ENCODE data around the gene BTNL9. TPM values are rescaled to one million over a fixed set of nuclear protein-coding genes. Genes with fewer than 3 reads are reported as not detected.
A peak's percentile ranks its signal among the peaks of the same experiment; 100 is the strongest.
"Not testable (repeated sequence)": the region's sequence is repeated elsewhere in the genome, so short reads cannot be mapped to it uniquely, and the experiment has no call there.

The BTNL9 gene
- polyA plus RNA-seq (2013, experiment 1 of 2): 0.51 TPM
- 0.41 TPM for polyA plus RNA-seq (2013, experiment 2 of 2)

- no peaks in the 10 kb centered on the region for H3K79me1 ChIP-seq (ENCODE audit: low read length)
- H3K56ac ChIP-seq (ENCODE audit: low read length): no peak within 1 kb of the TSS
- no peaks in the 10 kb centered on the region for H3K79me2 ChIP-seq (ENCODE audit: control insufficient read depth, insufficient read depth, low read length)
- no peak within 1 kb of the TSS for H4K5ac ChIP-seq (ENCODE audit: low read length)
- H3K9ac ChIP-seq (ENCODE audit: low read length): no peak within 1 kb of the TSS
- H2AK5ac ChIP-seq (ENCODE audit: low read length): no peak within 1 kb of the TSS
- no peak within 1 kb of the TSS for H3K4ac ChIP-seq (ENCODE audit: low read depth, low read length)
- H4K8ac ChIP-seq (ENCODE audit: low read depth, low read length): no peak within 1 kb of the TSS
- no peak within 1 kb of the TSS for H2BK15ac ChIP-seq (replicated peaks; ENCODE audit: low read depth)
- no peak within 1 kb of the TSS for H3K23ac ChIP-seq (ENCODE audit: low read length)
- no peak within 1 kb of the TSS for H2BK120ac ChIP-seq (ENCODE audit: low read depth, low read length)
- no peak within 1 kb of the TSS for H3K4me3 ChIP-seq (ENCODE audit: low read length)
- no CpG with 5 or more reads among the region's 17 CpGs for WGBS (ENCODE audit: extremely low coverage, insufficient coverage, low lambda C conversion rate)
- H3K4me1 ChIP-seq (ENCODE audit: control insufficient read depth, low read depth, low read length): no peaks in the 10 kb centered on the region
- no peak for DNase-seq
- H2BK5ac ChIP-seq (ENCODE audit: low read length): no peak within 1 kb of the TSS
- H3K18ac ChIP-seq (ENCODE audit: low read length): no peak within 1 kb of the TSS
- no peak within 1 kb of the TSS for H3K27ac ChIP-seq (ENCODE audit: low read depth, low read length)
- no peaks in the 10 kb centered on the region for H3K36me3 ChIP-seq (ENCODE audit: control insufficient read depth, insufficient read depth, low read length)
- no peaks in the 10 kb centered on the region for H3K27me3 ChIP-seq (ENCODE audit: insufficient read depth, low read length, poor library complexity)
- H3K4me2 ChIP-seq (ENCODE audit: low read length): no peak within 1 kb of the TSS
Observed at GRCh38 chr5:181039931-181040630, at the start of gene BTNL9. Gene BTNL9 (plus strand): TSS chr5:181040266. CDS start chr5:181045490, 5,224 bp downstream.

DNA sequence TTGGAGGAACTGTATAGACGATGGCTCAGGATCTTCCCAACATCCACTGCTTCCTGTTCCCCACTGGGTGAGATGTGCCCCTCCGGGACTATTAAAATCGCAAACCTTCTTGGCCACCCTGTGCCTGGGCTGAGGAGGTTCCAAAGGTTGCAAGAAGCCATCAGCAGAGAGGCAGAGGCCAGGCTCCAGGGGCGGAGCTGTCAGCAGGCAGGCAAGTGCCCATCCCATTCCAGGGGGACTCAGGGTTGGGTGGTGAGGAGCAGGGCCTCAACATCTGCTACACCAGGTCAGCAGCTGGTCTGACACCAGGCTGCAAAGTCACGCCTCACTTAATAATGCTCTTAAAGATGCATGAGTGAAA lies 49.2 kb upstream of the BTNL9 start:
- Histone ChIP-seq H2BK5ac (ENCODE audit: low read length) (no peak overlapping the region), H3K36me3 (ENCODE audit: control insufficient read depth, insufficient read depth, low read length) (no peaks in the 10 kb centered on the region), H2BK120ac (ENCODE audit: low read depth, low read length) (no peak overlapping the region), H3K4ac (ENCODE audit: low read depth, low read length) (no peak overlapping the region), H3K23ac (ENCODE audit: low read length) (no peak overlapping the region), H3K4me2 (ENCODE audit: low read length) (no peak overlapping the region), H3K18ac (ENCODE audit: low read length) (no peak overlapping the region), H3K79me1 (ENCODE audit: low read length) (no peaks in the 10 kb centered on the region), H4K5ac (ENCODE audit: low read length) (no peak overlapping the region), H3K56ac (ENCODE audit: low read length) (no peak overlapping the region), H3K79me2 (ENCODE audit: control insufficient read depth, insufficient read depth, low read length) (no peaks in the 10 kb centered on the region), H3K9ac (ENCODE audit: low read length) (no peak overlapping the region), H2BK15ac (replicated peaks; ENCODE audit: low read depth) (no peak overlapping the region), H3K27me3 (ENCODE audit: insufficient read depth, low read length, poor library complexity) (no peaks in the 10 kb centered on the region), H3K4me1 (ENCODE audit: control insufficient read depth, low read depth, low read length) (no peaks in the 10 kb centered on the region), H2AK5ac (ENCODE audit: low read length) (no peak overlapping the region), H3K4me3 (ENCODE audit: low read length) (no peak overlapping the region), H3K27ac (ENCODE audit: low read depth, low read length) (no peak overlapping the region), H4K8ac (ENCODE audit: low read depth, low read length) (no peak overlapping the region)
- DNase-seq: no peak
- WGBS (ENCODE audit: extremely low coverage, insufficient coverage, low lambda C conversion rate): no CpG with 5 or more reads among the region's 5 CpGs

DNA sequence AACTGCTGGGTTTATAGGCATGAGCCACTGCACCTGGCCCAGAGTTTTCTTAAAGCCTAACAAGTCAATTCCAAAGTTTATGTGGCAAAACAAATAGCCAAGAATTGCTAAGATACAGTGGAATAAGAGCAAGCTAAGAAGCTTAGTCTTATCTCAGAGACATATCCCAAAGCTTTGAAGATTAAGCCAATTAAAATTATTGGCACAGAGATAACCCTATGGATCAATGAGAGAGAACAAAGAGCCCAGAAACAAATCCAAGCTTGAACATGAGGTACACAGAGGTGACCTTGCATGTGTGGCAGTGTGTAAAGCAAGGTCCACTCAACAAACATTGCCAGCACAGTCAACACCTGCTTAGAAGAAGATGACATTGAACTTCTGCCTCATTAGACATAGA lies 38.1 kb upstream of the BTNL9 start:
- Histone ChIP-seq H2AK5ac (ENCODE audit: low read length) (no peak overlapping the region), H3K23ac (ENCODE audit: low read length) (no peak overlapping the region), H2BK15ac (replicated peaks; ENCODE audit: low read depth) (no peak overlapping the region), H3K4ac (ENCODE audit: low read depth, low read length) (no peak overlapping the region), H3K18ac (ENCODE audit: low read length) (no peak overlapping the region), H3K79me1 (ENCODE audit: low read length) (no peaks in the 10 kb centered on the region), H3K79me2 (ENCODE audit: control insufficient read depth, insufficient read depth, low read length) (no peaks in the 10 kb centered on the region), H4K8ac (ENCODE audit: low read depth, low read length) (no peak overlapping the region), H2BK5ac (ENCODE audit: low read length) (no peak overlapping the region), H4K5ac (ENCODE audit: low read length) (no peak overlapping the region), H3K4me2 (ENCODE audit: low read length) (no peak overlapping the region), H3K4me1 (ENCODE audit: control insufficient read depth, low read depth, low read length) (no peaks in the 10 kb centered on the region), H2BK120ac (ENCODE audit: low read depth, low read length) (no peak overlapping the region), H3K27ac (ENCODE audit: low read depth, low read length) (no peak overlapping the region), H3K56ac (ENCODE audit: low read length) (no peak overlapping the region), H3K27me3 (ENCODE audit: insufficient read depth, low read length, poor library complexity) (no peaks in the 10 kb centered on the region), H3K4me3 (ENCODE audit: low read length) (no peak overlapping the region), H3K36me3 (ENCODE audit: control insufficient read depth, insufficient read depth, low read length) (no peaks in the 10 kb centered on the region), H3K9ac (ENCODE audit: low read length) (no peak overlapping the region)
- DNase-seq: no peak

DNA sequence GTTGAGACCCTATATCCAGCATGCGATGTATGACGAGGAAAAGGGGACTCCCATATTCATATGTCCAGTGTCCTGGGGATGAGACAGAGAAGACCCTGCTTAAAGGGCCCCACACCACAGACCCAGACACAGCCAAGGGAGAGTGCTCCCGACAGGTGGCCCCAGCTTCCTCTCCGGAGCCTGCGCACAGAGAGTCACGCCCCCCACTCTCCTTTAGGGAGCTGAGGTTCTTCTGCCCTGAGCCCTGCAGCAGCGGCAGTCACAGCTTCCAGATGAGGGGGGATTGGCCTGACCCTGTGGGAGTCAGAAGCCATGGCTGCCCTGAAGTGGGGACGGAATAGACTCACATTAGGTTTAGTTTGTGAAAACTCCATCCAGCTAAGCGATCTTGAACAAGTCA lies 34.3 kb upstream of the BTNL9 start:
- Histone ChIP-seq H3K4me2 (ENCODE audit: low read length) (no peak overlapping the region), H2AK5ac (ENCODE audit: low read length) (no peak overlapping the region), H3K27ac (ENCODE audit: low read depth, low read length) (no peak overlapping the region), H2BK5ac (ENCODE audit: low read length) (no peak overlapping the region), H3K27me3 (ENCODE audit: insufficient read depth, low read length, poor library complexity) (no peaks in the 10 kb centered on the region), H4K8ac (ENCODE audit: low read depth, low read length) (no peak overlapping the region), H3K79me2 (ENCODE audit: control insufficient read depth, insufficient read depth, low read length) (no peaks in the 10 kb centered on the region), H3K4ac (ENCODE audit: low read depth, low read length) (no peak overlapping the region), H2BK15ac (replicated peaks; ENCODE audit: low read depth) (no peak overlapping the region), H3K4me1 (ENCODE audit: control insufficient read depth, low read depth, low read length) (no peaks in the 10 kb centered on the region), H4K5ac (ENCODE audit: low read length) (no peak overlapping the region), H3K4me3 (ENCODE audit: low read length) (no peak overlapping the region), H3K9ac (ENCODE audit: low read length) (no peak overlapping the region), H3K79me1 (ENCODE audit: low read length) (no peaks in the 10 kb centered on the region), H3K36me3 (ENCODE audit: control insufficient read depth, insufficient read depth, low read length) (no peaks in the 10 kb centered on the region), H3K18ac (ENCODE audit: low read length) (no peak overlapping the region), H3K23ac (ENCODE audit: low read length) (no peak overlapping the region), H2BK120ac (ENCODE audit: low read depth, low read length) (no peak overlapping the region), H3K56ac (ENCODE audit: low read length) (no peak overlapping the region)
- no peak for DNase-seq
- no CpG with 5 or more reads among the region's 9 CpGs for WGBS (ENCODE audit: extremely low coverage, insufficient coverage, low lambda C conversion rate)

DNA sequence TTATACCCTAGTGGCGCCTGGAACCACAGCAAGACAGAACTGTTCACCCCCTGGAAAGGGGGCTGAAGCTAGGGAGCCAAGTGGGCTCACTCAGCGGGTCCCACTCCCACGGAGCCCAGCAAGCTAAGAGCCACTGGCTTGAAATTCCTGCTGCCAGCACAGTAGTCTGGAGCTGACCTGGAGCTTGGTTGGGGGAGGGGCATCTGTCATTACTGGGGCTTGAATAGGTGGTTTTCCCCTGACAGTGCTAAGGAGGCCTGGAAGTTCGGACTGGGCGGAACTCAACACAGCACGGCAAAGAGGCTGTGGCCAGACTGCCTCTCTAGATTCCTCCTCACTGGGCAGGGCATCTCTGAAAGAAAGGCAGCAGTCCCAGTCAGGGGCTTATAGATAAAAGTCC lies 31.9 kb upstream of the BTNL9 start:
- Histone ChIP-seq H3K36me3 (ENCODE audit: control insufficient read depth, insufficient read depth, low read length) (no peaks in the 10 kb centered on the region), H3K9ac (ENCODE audit: low read length) (no peak overlapping the region), H3K18ac (ENCODE audit: low read length) (no peak overlapping the region), H3K79me1 (ENCODE audit: low read length) (no peaks in the 10 kb centered on the region), H2AK5ac (ENCODE audit: low read length) (no peak overlapping the region), H3K4me2 (ENCODE audit: low read length) (no peak overlapping the region), H3K4ac (ENCODE audit: low read depth, low read length) (no peak overlapping the region), H2BK5ac (ENCODE audit: low read length) (no peak overlapping the region), H3K56ac (ENCODE audit: low read length) (no peak overlapping the region), H4K5ac (ENCODE audit: low read length) (no peak overlapping the region), H3K27ac (ENCODE audit: low read depth, low read length) (no peak overlapping the region), H2BK15ac (replicated peaks; ENCODE audit: low read depth) (no peak overlapping the region), H3K79me2 (ENCODE audit: control insufficient read depth, insufficient read depth, low read length) (no peaks in the 10 kb centered on the region), H3K23ac (ENCODE audit: low read length) (no peak overlapping the region), H4K8ac (ENCODE audit: low read depth, low read length) (no peak overlapping the region), H3K27me3 (ENCODE audit: insufficient read depth, low read length, poor library complexity) (no peaks in the 10 kb centered on the region), H2BK120ac (ENCODE audit: low read depth, low read length) (no peak overlapping the region), H3K4me3 (ENCODE audit: low read length) (no peak overlapping the region), H3K4me1 (ENCODE audit: control insufficient read depth, low read depth, low read length) (no peaks in the 10 kb centered on the region)
- no CpG with 5 or more reads among the region's 6 CpGs for WGBS (ENCODE audit: extremely low coverage, insufficient coverage, low lambda C conversion rate)
- peak; percentile 17 for DNase-seq

DNA sequence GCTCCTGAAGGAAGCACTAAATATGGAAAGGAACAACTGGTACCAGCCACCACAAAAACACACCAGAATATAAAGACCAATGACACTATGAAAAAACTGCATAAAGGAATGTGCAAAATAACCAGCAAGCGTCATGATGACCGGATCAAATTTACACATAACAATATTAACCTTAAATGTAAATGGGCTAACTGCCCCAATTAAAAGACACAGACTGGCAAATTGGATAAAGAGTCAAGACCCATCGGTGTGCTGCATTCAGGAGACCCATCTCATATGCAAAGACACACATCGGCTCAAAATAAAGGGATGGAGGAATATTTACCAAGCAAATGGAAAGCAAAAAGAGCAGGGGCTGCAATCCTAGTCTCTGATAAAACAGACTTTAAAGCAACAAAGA lies 30.0 kb upstream of the BTNL9 start:
- H4K8ac ChIP-seq (ENCODE audit: low read depth, low read length); H3K79me2 ChIP-seq (ENCODE audit: control insufficient read depth, insufficient read depth, low read length); H4K5ac ChIP-seq (ENCODE audit: low read length); H3K36me3 ChIP-seq (ENCODE audit: control insufficient read depth, insufficient read depth, low read length); H2BK120ac ChIP-seq (ENCODE audit: low read depth, low read length); H2BK5ac ChIP-seq (ENCODE audit: low read length); DNase-seq; H3K4ac ChIP-seq (ENCODE audit: low read depth, low read length); H3K4me2 ChIP-seq (ENCODE audit: low read length); H3K56ac ChIP-seq (ENCODE audit: low read length); H3K27me3 ChIP-seq (ENCODE audit: insufficient read depth, low read length, poor library complexity); H3K27ac ChIP-seq (ENCODE audit: low read depth, low read length); H3K23ac ChIP-seq (ENCODE audit: low read length); H3K18ac ChIP-seq (ENCODE audit: low read length); H3K4me1 ChIP-seq (ENCODE audit: control insufficient read depth, low read depth, low read length); H3K9ac ChIP-seq (ENCODE audit: low read length); H3K79me1 ChIP-seq (ENCODE audit: low read length); H2BK15ac ChIP-seq (replicated peaks; ENCODE audit: low read depth); H3K4me3 ChIP-seq (ENCODE audit: low read length); H2AK5ac ChIP-seq (ENCODE audit: low read length): not testable (repeated sequence)
- no CpG with 5 or more reads among the region's 4 CpGs for WGBS (ENCODE audit: extremely low coverage, insufficient coverage, low lambda C conversion rate)
